HepG2 (cell line): ENCODE measurements around the gene OSBPL3. TPM values are rescaled to one million over a fixed set of nuclear protein-coding genes. Genes with fewer than 3 reads are reported as not detected.

Experiments
- CEBPB ChIP-seq: IDR thresholded peaks from 2 replicates; pipeline ENCODE4 v1.6.1; 2011; ENCODE audit warnings: low read depth, low read length, improper control_type of control experiment, borderline replicate concordance
- HOXA3 ChIP-seq: sonication (generic); formaldehyde crosslinking; IDR thresholded peaks from 2 replicates; pipeline ENCODE4 v1.5.0; 2020; ENCODE audit warnings: missing genetic modification reagents
- KDM2A ChIP-seq: sonication (generic); formaldehyde crosslinking; IDR thresholded peaks from 2 replicates; pipeline ENCODE4 v1.4.0; 2020; ENCODE audit warnings: low read depth, missing genetic modification reagents, borderline replicate concordance
- MEF2D ChIP-seq: sonication (generic); formaldehyde crosslinking; IDR thresholded peaks from 2 replicates; pipeline ENCODE4 v1.5.1; 2020; ENCODE audit warnings: mild to moderate bottlenecking, missing genetic modification reagents
- MXI1 ChIP-seq: IDR thresholded peaks from 3 replicates; pipeline ENCODE4 v1.6.1; 2012; ENCODE audit warnings: low read depth, low read length, inconsistent platforms, borderline replicate concordance
- NFIB ChIP-seq: sonication (generic); formaldehyde crosslinking; IDR thresholded peaks from 2 replicates; pipeline ENCODE4 v1.9.0; 2021; ENCODE audit warnings: missing genetic modification reagents, mild to moderate bottlenecking, borderline replicate concordance
- PRMT3 ChIP-seq: sonication (generic); formaldehyde crosslinking; IDR thresholded peaks from 2 replicates; pipeline ENCODE4 v1.8.1; 2022; ENCODE audit warnings: low read depth, mild to moderate bottlenecking, moderate library complexity, missing genetic modification reagents, borderline replicate concordance
- RARG ChIP-seq: sonication (generic); formaldehyde crosslinking; IDR thresholded peaks from 2 replicates; pipeline ENCODE4 v1.4.0; 2020; ENCODE audit warnings: low read depth, mild to moderate bottlenecking, missing genetic modification reagents
- ZFP36 ChIP-seq: fragments of 150-350 bp; IDR thresholded peaks from 2 replicates; pipeline ENCODE4 v1.6.1; 2018; ENCODE audit warnings: borderline replicate concordance, low read length, low read depth; ENCODE audit not compliant: partially characterized antibody
- ZNF180 ChIP-seq: sonication (generic); formaldehyde crosslinking; IDR thresholded peaks from 2 replicates; pipeline ENCODE4 v1.4.0; 2020; ENCODE audit warnings: low read depth, missing genetic modification reagents, borderline replicate concordance
- ZNF367 ChIP-seq: sonication (generic); formaldehyde crosslinking; IDR thresholded peaks from 2 replicates; pipeline ENCODE4 v1.4.0; 2020; ENCODE audit warnings: missing genetic modification reagents, borderline replicate concordance
- ZNF546 ChIP-seq: sonication (generic); formaldehyde crosslinking; conservative IDR thresholded peaks from 2 replicates; pipeline ENCODE4 v1.8.1; 2023; ENCODE audit warnings: mild to moderate bottlenecking, missing genetic modification reagents
- ZNF746 ChIP-seq: sonication (generic); formaldehyde crosslinking; IDR thresholded peaks from 2 replicates; pipeline ENCODE4 v1.8.0; 2022; ENCODE audit warnings: mild to moderate bottlenecking, missing genetic modification reagents
- polyA plus RNA-seq, 8 experiments: library from polyadenylated mRNA; depleted of rRNA in 3 of 8; stranded (reverse) in 7 of 8; unstranded in 1 of 8; fragments of >200 nt; fragmentation: Illumina TruSeq in 4 of 8; extraction: Trizol in 4 of 8; gene quantifications; 2 replicates each; pipeline versions ENCODE4 v1.2.1 to v1.2.3, GENCODE V29; 2011 to 2016; ENCODE audit warnings: low read depth in 4 of 8, missing spikeins in 1 of 8, mixed read lengths in 1 of 8; ENCODE audit not compliant: insufficient read depth in 1 of 8
- total RNA-seq, 5 experiments: library from RNA; depleted of rRNA; stranded (reverse); fragments of >200 nt; fragmentation: Illumina TruSeq; extraction: Trizol; gene quantifications; 2 replicates each; pipeline ENCODE4 v1.2.3, GENCODE V29; 2016; ENCODE audit warnings: low read depth in 1 of 5
- TF ChIP-seq, protein P1 (sequence below): sonication (generic); formaldehyde crosslinking; IDR thresholded peaks from 2 replicates; pipeline ENCODE4 v1.4.0; 2020; ENCODE audit warnings: mild to moderate bottlenecking, missing genetic modification reagents
- TF ChIP-seq, protein P2 (sequence below): sonication (generic); formaldehyde crosslinking; conservative IDR thresholded peaks from 2 replicates; pipeline ENCODE4 v1.8.0; 2022; ENCODE audit warnings: mild to moderate bottlenecking, moderate library complexity, missing genetic modification reagents
- TF ChIP-seq, protein P3 (sequence below), 2 experiments: sonication (generic) in 1 of 2; formaldehyde crosslinking in 1 of 2; IDR thresholded peaks; 2 replicates each; pipeline versions ENCODE4 v1.4.0 to v1.6.1; 2016 to 2020; ENCODE audit warnings: borderline replicate concordance in 1 of 2, low read depth in 1 of 2, mild to moderate bottlenecking in 1 of 2, missing genetic modification reagents in 1 of 2

Gene OSBPL3
- total and polyA plus RNA-seq, 2 of the 13 experiments (the other 11 are each of a cell fraction or from before 2014, with no cell fraction given), result 8.8 to 28.9 TPM

DNA sequence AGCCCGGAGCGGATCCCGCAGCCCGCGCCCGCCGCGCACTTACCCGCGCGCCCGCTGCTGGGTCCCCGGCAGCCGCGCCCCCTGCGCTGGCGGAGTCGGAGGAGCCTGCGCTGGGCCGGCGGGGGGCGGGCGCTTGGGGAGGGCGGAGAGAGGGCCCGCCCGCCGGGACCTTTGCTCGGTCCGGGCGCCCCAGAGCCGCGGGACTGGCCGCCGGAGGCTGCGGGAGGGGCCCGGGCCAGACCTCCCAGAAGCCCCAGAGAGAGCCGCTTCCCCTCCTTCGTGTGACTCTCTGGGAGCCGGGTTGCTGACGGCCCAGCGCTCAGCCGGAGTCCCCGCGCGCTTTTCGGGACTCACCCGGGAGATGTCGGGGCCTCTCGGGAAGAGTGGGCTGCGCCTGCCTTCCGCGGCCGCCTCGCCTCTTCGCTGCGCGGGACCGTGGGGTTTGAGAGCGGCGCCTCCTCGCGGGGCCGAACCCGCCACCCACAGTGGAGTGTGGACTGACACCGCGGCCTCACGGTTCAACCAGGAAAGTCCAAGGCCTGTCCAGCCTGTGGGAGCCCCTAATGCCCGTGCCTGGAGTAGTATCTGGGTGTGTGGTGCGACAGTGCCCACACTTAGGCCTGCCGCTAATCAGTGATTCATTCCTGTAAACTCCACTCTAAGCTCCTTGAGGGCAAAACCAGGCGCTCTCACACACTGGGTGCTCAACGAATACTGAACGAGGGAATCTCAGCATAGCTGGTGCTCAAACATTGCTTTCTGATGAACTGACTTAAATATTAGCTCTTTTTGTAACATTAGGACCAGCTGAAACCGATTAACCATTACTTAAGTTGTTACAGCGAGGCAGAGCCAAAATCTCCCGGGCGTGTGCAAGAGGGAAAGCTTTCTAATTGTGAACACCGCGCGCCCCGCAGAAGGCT lies 222.4 kb downstream of the OSBPL3 start, which contains the start of gene GSDME (continued):
- TF ChIP-seq, protein P1, sequence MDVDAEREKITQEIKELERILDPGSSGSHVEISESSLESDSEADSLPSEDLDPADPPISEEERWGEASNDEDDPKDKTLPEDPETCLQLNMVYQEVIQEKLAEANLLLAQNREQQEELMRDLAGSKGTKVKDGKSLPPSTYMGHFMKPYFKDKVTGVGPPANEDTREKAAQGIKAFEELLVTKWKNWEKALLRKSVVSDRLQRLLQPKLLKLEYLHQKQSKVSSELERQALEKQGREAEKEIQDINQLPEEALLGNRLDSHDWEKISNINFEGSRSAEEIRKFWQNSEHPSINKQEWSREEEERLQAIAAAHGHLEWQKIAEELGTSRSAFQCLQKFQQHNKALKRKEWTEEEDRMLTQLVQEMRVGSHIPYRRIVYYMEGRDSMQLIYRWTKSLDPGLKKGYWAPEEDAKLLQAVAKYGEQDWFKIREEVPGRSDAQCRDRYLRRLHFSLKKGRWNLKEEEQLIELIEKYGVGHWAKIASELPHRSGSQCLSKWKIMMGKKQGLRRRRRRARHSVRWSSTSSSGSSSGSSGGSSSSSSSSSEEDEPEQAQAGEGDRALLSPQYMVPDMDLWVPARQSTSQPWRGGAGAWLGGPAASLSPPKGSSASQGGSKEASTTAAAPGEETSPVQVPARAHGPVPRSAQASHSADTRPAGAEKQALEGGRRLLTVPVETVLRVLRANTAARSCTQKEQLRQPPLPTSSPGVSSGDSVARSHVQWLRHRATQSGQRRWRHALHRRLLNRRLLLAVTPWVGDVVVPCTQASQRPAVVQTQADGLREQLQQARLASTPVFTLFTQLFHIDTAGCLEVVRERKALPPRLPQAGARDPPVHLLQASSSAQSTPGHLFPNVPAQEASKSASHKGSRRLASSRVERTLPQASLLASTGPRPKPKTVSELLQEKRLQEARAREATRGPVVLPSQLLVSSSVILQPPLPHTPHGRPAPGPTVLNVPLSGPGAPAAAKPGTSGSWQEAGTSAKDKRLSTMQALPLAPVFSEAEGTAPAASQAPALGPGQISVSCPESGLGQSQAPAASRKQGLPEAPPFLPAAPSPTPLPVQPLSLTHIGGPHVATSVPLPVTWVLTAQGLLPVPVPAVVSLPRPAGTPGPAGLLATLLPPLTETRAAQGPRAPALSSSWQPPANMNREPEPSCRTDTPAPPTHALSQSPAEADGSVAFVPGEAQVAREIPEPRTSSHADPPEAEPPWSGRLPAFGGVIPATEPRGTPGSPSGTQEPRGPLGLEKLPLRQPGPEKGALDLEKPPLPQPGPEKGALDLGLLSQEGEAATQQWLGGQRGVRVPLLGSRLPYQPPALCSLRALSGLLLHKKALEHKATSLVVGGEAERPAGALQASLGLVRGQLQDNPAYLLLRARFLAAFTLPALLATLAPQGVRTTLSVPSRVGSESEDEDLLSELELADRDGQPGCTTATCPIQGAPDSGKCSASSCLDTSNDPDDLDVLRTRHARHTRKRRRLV (CRISPR knock-in tag), result 0 out of 2 replicates have a peak, but pooled peaks have one; percentile 48
- TF ChIP-seq NFIB (CRISPR knock-in tag) (no peak), ZNF546 (no peak), HOXA3 (CRISPR knock-in tag) (peak; percentile 26; the same call in 1 of the 2 replicates), ZNF180 (CRISPR knock-in tag) (no peak), RARG (CRISPR knock-in tag) (no peak), ZNF746 (CRISPR knock-in tag) (peak; percentile 90), ZFP36 (no peak), MXI1 (no peak; the same call in 2 of the 3 replicates), KDM2A (CRISPR knock-in tag) (0 out of 2 replicates have a peak, but pooled peaks have one; percentile 42), CEBPB (no peak), ZNF367 (no peak), MEF2D (CRISPR knock-in tag) (no peak), PRMT3 (CRISPR knock-in tag) (0 out of 2 replicates have a peak, but pooled peaks have one; percentile 37)
- TF ChIP-seq, protein P2, sequence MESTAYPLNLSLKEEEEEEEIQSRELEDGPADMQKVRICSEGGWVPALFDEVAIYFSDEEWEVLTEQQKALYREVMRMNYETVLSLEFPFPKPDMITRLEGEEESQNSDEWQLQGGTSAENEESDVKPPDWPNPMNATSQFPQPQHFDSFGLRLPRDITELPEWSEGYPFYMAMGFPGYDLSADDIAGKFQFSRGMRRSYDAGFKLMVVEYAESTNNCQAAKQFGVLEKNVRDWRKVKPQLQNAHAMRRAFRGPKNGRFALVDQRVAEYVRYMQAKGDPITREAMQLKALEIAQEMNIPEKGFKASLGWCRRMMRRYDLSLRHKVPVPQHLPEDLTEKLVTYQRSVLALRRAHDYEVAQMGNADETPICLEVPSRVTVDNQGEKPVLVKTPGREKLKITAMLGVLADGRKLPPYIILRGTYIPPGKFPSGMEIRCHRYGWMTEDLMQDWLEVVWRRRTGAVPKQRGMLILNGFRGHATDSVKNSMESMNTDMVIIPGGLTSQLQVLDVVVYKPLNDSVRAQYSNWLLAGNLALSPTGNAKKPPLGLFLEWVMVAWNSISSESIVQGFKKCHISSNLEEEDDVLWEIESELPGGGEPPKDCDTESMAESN, result no peak; the same call in 1 of the 2 replicates
- TF ChIP-seq, protein P3, sequence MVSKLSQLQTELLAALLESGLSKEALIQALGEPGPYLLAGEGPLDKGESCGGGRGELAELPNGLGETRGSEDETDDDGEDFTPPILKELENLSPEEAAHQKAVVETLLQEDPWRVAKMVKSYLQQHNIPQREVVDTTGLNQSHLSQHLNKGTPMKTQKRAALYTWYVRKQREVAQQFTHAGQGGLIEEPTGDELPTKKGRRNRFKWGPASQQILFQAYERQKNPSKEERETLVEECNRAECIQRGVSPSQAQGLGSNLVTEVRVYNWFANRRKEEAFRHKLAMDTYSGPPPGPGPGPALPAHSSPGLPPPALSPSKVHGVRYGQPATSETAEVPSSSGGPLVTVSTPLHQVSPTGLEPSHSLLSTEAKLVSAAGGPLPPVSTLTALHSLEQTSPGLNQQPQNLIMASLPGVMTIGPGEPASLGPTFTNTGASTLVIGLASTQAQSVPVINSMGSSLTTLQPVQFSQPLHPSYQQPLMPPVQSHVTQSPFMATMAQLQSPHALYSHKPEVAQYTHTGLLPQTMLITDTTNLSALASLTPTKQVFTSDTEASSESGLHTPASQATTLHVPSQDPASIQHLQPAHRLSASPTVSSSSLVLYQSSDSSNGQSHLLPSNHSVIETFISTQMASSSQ (IDR thresholded peaks at IDR 0.05; ENCODE audit: low read depth), result no peak
- TF ChIP-seq, protein P3 (CRISPR knock-in tag; IDR thresholded peaks at IDR 0.05; ENCODE audit: borderline replicate concordance), result peak; percentile 48; the same call in 1 of the 2 replicates
